OCI-LY1 (cell line): ENCODE data around the gene CHCHD3.

Experiments used
- EZH2 ChIP-seq: fragments of 200-600 bp; sonication (generic), shearing (Covaris generic); IDR thresholded peaks from 2 replicates; pipeline ENCODE4 v1.8.0; 2017; ENCODE audit warnings: borderline replicate concordance, mixed run types, mild to moderate bottlenecking, antibody characterized with exemption, low read length, moderate library complexity, mixed read lengths
- TF ChIP-seq, protein P1 (sequence below): fragments of 200-600 bp; sonication (generic), shearing (Covaris generic); IDR thresholded peaks from 2 replicates; pipeline ENCODE4 v1.5.1; 2017; ENCODE audit warnings: mild to moderate bottlenecking, antibody characterized with exemption, low read length, moderate library complexity, mixed read lengths

DNA sequence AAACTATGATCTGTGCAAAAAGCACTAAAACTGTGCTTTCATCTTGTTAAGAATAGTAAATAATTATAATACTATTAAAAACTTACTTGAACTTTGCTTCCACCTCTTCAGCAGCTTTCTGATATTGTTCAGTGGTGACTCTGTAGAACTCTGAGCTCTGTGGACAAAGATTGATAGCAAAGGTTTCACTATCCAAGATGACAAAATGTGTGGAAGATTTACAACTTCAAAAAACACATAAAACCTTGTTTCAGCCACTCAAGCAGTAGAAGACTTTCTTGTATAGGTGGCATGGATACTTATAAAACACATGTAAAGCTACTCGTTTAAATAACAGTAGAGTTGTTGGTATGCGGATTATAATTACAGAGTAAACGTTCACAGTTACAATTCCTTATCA lies 243.6 kb downstream of the CHCHD3 start:
- TF ChIP-seq, protein P1, sequence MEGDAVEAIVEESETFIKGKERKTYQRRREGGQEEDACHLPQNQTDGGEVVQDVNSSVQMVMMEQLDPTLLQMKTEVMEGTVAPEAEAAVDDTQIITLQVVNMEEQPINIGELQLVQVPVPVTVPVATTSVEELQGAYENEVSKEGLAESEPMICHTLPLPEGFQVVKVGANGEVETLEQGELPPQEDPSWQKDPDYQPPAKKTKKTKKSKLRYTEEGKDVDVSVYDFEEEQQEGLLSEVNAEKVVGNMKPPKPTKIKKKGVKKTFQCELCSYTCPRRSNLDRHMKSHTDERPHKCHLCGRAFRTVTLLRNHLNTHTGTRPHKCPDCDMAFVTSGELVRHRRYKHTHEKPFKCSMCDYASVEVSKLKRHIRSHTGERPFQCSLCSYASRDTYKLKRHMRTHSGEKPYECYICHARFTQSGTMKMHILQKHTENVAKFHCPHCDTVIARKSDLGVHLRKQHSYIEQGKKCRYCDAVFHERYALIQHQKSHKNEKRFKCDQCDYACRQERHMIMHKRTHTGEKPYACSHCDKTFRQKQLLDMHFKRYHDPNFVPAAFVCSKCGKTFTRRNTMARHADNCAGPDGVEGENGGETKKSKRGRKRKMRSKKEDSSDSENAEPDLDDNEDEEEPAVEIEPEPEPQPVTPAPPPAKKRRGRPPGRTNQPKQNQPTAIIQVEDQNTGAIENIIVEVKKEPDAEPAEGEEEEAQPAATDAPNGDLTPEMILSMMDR, result no peak
- no peak for TF ChIP-seq EZH2
